NOMO-1 (cell line): ENCODE measurements around the gene HOXC6.

Experiments used
- DNase-seq, 2 experiments: peaks; one replicate each; lab custom pipeline; 2025; ENCODE audit not compliant: unreplicated experiment in 2 of 2; lab: John Stamatoyannopoulos, UW

The HOXC6 gene

DNA sequence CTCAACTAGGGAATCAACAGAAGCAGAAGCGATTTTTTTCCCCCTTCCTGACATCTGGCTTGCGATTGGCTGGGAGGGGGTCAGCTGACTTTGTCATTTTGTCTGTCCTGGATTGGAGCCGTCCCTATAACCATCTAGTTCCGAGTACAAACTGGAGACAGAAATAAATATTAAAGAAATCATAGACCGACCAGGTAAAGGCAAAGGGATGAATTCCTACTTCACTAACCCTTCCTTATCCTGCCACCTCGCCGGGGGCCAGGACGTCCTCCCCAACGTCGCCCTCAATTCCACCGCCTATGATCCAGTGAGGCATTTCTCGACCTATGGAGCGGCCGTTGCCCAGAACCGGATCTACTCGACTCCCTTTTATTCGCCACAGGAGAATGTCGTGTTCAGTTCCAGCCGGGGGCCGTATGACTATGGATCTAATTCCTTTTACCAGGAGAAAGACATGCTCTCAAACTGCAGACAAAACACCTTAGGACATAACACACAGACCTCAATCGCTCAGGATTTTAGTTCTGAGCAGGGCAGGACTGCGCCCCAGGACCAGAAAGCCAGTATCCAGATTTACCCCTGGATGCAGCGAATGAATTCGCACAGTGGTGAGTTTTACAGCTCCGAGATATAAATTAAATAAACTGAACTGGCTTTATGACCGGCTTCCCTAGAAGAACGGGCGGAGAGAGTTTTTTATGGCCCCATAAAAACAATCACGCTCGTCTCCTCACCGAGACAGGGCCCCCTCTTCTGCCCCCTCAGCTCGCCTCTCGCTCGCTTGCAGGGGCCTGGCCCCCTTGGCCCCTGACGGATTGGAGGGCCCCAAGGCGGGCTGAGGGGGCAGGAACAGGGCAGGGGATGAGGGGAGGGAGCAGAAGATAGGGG is at the start of gene HOXC6:
Gene HOXC6, plus strand, starts transcription at position 127 of the 888 bp plus-strand sequence. Its CDS starts 82 bp downstream, at position 209.
- DNase-seq: peak; percentile 75 to 84

GRCh38 chr12:53978477-53979356 is 49.5 kb upstream of the HOXC6 start:
- DNase-seq: no peak

DNA sequence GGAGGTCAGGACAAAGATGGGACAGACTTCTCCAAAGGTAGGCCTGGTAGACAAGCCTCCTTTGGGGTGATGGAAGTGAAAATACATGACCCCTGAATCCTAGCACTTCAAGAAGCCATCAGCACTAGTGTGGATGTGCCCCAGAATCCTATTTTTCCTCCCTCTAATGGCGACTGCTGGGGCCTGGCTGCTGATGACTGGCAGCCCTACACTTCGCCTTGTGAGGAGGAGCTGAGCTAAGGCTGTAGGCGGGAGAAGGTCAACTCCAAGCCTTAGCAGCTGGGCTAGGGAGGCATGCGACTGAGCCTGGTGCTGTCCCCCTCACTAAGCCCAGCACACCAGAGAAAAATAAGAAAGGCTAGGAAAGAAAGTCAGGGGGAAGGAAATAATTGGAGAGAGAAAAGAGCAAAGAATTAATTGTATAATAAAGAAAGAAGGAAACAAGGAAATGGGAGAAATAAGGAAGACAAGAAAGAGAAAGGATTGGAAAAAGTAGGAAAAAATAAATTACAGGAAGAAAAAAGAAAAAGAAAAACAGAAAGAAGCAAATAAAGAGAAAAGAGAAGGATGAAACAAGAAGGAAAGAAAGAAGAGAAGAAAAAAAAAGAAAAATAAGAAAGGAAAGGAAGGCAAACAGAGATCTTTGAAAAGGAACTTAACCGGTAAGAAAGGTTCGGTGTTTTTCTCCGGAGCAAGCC is 48.0 kb upstream of the HOXC6 start:
- DNase-seq: no peak

GRCh38 chr12:53980802-53981496 is 47.3 kb upstream of the HOXC6 start:
- DNase-seq: no peak

- no peak for DNase-seq
Measured at GRCh38 chr12:53981634-53982565, 46.3 kb upstream of the HOXC6 start.

GRCh38 chr12:53982648-53983567 is 45.3 kb upstream of the HOXC6 start:
- no peak for DNase-seq

DNA sequence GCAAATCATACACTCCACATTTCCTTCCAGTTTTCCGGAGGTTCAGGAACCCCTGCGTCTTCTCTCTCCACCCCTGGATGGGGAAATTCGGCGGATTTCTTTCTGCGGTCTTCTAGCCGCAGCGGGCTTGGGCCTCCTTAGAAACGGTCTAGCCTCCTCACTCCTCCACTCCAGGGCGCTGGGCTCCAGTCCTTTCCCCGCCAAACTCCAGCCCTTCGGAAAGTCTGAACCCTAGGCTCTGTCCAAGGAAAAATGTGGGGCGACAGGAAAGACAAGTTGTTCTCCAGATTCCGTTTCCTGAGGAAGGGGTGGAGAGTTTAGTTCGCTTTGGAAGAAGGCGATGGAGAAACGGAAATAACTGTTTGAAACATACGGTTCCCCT is 44.7 kb upstream of the HOXC6 start:
- peak in 1 of 2 experiments; percentile 23 for DNase-seq

GRCh38 chr12:53983950-53984572 is 44.2 kb upstream of the HOXC6 start:
- DNase-seq: peak in 1 of 2 experiments; percentile 27

GRCh38 chr12:53984901-53985691 is 43.1 kb upstream of the HOXC6 start, which contains the start of gene HOXC10:
TSS of gene HOXC10 (plus strand) at chr12:53985146. CDS start at chr12:53985260, 114 bp downstream.
- peak; percentile 74 to 80 for DNase-seq

DNA sequence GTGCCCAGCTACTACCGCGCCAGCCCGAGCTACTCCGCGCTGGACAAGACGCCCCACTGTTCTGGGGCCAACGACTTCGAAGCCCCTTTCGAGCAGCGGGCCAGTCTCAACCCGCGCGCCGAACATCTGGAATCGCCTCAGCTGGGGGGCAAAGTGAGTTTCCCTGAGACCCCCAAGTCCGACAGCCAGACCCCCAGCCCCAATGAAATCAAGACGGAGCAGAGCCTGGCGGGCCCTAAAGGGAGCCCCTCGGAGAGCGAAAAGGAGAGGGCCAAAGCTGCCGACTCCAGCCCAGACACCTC is 42.6 kb upstream of the HOXC6 start:
- DNase-seq: no peak

GRCh38 chr12:53985994-53986685 is 42.1 kb upstream of the HOXC6 start:
- DNase-seq: no peak

- no peak for DNase-seq
Measured at GRCh38 chr12:53986686-53987483, 41.4 kb upstream of the HOXC6 start.

DNA sequence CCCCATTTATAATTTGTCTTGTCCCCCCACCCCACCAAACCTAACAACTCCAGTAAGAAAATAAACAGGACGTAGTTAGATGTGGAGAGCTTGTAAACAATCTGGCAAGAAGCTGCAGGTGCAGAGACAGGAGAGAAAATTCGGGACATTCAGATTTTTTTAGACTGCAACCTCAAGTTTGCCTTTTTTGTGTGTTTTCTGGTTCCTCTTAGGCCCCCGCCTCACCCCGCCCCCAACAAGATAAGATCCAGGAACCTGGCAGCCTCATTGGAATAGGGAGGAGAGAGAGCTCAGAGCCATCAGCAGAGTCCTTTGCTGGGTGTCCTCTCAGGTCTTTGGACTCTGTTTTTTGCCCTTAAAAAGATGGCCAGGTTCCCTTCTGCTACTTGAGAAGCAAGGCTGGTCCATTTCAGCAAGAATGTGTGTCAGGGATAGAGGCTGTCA is 40.4 kb upstream of the HOXC6 start:
- DNase-seq: no peak

GRCh38 chr12:53988541-53989226 is 39.6 kb upstream of the HOXC6 start:
- no peak for DNase-seq
